Measurements from ENCODE around the gene YPEL4.
"Not testable (repeated sequence)": the region's sequence is repeated elsewhere in the genome, so short reads cannot be mapped to it uniquely, and the experiment has no call there.

- TF ChIP-seq CTCF (IDR thresholded peaks at IDR 0.05; ENCODE audit: low read depth, low read length, poor library complexity, severe bottlenecking); EZH2phosphoT487 (IDR thresholded peaks at IDR 0.05; ENCODE audit: borderline replicate concordance, low read length): not testable (repeated sequence)
These were observed 2.5 kb upstream of the YPEL4 start for GRCh38 chr11:57652230-57652629.
